NCI-H526 treated with DMSO at 0.1 percent for 48 hours (cell line): ENCODE measurements around the gene KCNK18.

Experiments used
- DNase-seq: peaks from one replicate; lab custom pipeline; 2025; lab: John Stamatoyannopoulos, UW

KCNK18 gene

GRCh38 chr10:117254338-117254737 is 57.0 kb downstream of the KCNK18 start:
- DNase-seq, result no peak

GRCh38 chr10:117254774-117255735 is 57.8 kb downstream of the KCNK18 start:
- no peak for DNase-seq

- DNase-seq, result no peak
These were observed 58.7 kb downstream of the KCNK18 start for GRCh38 chr10:117255835-117256460.

- DNase-seq, result no peak
These were observed 59.6 kb downstream of the KCNK18 start for GRCh38 chr10:117256910-117257309.

GRCh38 chr10:117257721-117258120 is 60.4 kb downstream of the KCNK18 start:
- DNase-seq, result no peak

- no peak for DNase-seq
These were observed 62.0 kb downstream of the KCNK18 start for GRCh38 chr10:117259279-117259678.
